22Rv1 (cell line): Measurements from ENCODE around the gene UBE2K.

Source experiments
- ZFX ChIP-seq: fragments of 450-650 bp; IDR thresholded peaks from 2 replicates; pipeline ENCODE4 v1.6.1; 2017; ENCODE audit warnings: antibody characterized with exemption, borderline replicate concordance
- TF ChIP-seq, protein P1 (sequence below): fragments of 450-650 bp; IDR thresholded peaks from 2 replicates; pipeline ENCODE4 v1.5.1; 2017; ENCODE audit warnings: mild to moderate bottlenecking

DNA sequence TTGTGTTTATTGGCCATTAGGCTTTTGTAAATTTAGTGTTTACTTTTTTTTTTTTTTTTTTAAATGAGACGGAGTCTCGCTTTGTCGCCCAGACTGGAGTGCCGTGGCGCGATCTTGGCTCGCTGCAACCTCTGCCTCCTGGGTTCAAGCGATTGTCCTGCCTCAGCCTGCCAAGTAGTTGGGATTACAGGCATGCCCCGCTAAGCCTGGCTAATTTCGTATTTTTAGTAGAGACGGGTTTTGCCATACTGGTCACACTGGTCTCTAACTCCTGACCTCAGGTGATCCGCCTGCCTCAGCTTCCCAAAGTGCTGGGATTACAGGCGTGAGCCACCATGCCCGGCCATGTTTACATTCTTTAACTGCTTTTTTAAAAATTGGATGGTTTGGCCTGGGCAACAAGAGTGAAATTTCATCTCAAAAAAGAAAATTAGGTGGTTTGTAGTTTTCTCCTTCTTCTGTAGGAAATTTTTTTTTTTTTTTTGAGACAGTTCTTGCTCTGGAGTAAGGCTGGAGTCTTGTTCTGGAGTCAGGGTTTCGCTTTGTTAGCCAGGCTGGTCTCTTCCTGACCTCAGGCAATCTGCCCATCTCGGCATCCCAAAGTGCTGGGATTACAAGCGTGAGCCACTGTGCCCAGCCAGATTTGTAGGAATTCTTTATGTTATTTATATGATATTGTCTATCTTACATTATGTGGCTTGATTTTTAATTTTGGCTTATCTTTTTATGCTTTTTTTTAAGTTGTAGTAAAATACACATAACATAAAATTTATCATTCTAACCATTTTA, 15.1 kb downstream of the UBE2K start:
- TF ChIP-seq, protein P1, sequence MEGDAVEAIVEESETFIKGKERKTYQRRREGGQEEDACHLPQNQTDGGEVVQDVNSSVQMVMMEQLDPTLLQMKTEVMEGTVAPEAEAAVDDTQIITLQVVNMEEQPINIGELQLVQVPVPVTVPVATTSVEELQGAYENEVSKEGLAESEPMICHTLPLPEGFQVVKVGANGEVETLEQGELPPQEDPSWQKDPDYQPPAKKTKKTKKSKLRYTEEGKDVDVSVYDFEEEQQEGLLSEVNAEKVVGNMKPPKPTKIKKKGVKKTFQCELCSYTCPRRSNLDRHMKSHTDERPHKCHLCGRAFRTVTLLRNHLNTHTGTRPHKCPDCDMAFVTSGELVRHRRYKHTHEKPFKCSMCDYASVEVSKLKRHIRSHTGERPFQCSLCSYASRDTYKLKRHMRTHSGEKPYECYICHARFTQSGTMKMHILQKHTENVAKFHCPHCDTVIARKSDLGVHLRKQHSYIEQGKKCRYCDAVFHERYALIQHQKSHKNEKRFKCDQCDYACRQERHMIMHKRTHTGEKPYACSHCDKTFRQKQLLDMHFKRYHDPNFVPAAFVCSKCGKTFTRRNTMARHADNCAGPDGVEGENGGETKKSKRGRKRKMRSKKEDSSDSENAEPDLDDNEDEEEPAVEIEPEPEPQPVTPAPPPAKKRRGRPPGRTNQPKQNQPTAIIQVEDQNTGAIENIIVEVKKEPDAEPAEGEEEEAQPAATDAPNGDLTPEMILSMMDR, result no peak
- TF ChIP-seq ZFX, result no peak
